ENCODE results near the gene SPOCK3.

DNA sequence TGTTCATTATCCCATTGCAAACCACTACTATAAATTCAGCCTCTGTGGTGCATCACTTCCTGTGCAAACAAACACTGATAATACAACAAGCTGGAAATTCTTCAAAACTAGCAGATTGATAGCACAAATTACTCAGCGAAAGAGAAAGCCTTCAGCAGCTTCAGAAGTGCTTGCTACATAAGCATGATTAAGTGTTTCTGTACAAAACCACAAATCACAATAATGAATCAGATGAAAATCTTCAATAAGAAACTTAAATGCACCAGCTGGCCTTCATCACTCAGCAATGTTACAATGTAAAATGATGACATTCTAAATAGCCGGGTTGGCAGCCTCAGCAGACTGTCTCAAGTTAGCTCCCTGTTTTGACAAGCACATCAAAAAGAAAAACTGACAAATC is 262.2 kb downstream of the SPOCK3 start:
- TF ChIP-seq, protein P1, sequence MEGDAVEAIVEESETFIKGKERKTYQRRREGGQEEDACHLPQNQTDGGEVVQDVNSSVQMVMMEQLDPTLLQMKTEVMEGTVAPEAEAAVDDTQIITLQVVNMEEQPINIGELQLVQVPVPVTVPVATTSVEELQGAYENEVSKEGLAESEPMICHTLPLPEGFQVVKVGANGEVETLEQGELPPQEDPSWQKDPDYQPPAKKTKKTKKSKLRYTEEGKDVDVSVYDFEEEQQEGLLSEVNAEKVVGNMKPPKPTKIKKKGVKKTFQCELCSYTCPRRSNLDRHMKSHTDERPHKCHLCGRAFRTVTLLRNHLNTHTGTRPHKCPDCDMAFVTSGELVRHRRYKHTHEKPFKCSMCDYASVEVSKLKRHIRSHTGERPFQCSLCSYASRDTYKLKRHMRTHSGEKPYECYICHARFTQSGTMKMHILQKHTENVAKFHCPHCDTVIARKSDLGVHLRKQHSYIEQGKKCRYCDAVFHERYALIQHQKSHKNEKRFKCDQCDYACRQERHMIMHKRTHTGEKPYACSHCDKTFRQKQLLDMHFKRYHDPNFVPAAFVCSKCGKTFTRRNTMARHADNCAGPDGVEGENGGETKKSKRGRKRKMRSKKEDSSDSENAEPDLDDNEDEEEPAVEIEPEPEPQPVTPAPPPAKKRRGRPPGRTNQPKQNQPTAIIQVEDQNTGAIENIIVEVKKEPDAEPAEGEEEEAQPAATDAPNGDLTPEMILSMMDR (IDR thresholded peaks at IDR 0.05; ENCODE audit: low read length) = no peak
- no peak for TF ChIP-seq EZH2 (IDR thresholded peaks at IDR 0.05; ENCODE audit: borderline replicate concordance, low read length)

Data from OCI-LY1 (cell line).